Measurements from ENCODE around the gene DPM2. TPM values are rescaled to one million over a fixed set of nuclear protein-coding genes. Genes with fewer than 3 reads are reported as not detected.

DPM2 gene
- 10.2 and 11.0 TPM in 2 replicates for total RNA-seq

GRCh38 chr9:127937388-127938297 is at the start of gene DPM2:
Gene DPM2, minus strand, starts transcription at chr9:127937854. Its CDS starts 34 bp downstream, at chr9:127937820.

GRCh38 chr9:127980706-127981558 is 43.3 kb upstream of the DPM2 start, which contains the start of gene EEIG1:
Gene EEIG1, minus strand, starts transcription at chr9:127980989. Its CDS starts 852 bp downstream, at chr9:127980137.

GRCh38 chr9:127930231-127931091 is 7.2 kb downstream of the DPM2 start, which contains the start of gene PIP5KL1:
Gene PIP5KL1, minus strand, starts transcription at chr9:127930777. Its CDS starts 25 bp downstream, at chr9:127930752.

GRCh38 chr9:127916720-127917581 is 20.7 kb downstream of the DPM2 start, which contains the start of gene ST6GALNAC4:
Gene ST6GALNAC4, minus strand, starts transcription at chr9:127917041. Its CDS starts 622 bp downstream, at chr9:127916419.

GRCh38 chr9:127899128-127899943 is 38.3 kb downstream of the DPM2 start, which contains the start of gene ST6GALNAC6:
Gene ST6GALNAC6, minus strand, starts transcription at chr9:127899603. Its CDS starts 1,622 bp downstream, at chr9:127897981.

Other genes with a start within 250 kb of the DPM2 start
- gene CFAP157, start 230.9 kb downstream of the DPM2 start, total RNA-seq, result 0.16 TPM in 1 of 2 replicates, not detected in the other
- gene PTRH1, start 222.2 kb downstream of the DPM2 start, total RNA-seq, result 13.0 and 13.8 TPM in 2 replicates
- not detected in 2 replicates for gene TTC16, start 221.8 kb downstream of the DPM2 start, total RNA-seq
- gene TOR2A, start 202.6 kb downstream of the DPM2 start, total RNA-seq, result 3.8 and 4.7 TPM in 2 replicates
- under 0.01 and 0.36 TPM in 2 replicates for gene SH2D3C, start 159.2 kb downstream of the DPM2 start, total RNA-seq
- gene CDK9, start 151.8 kb downstream of the DPM2 start, total RNA-seq, result 53.1 and 57.9 TPM in 2 replicates
- gene FPGS, start 135.0 kb downstream of the DPM2 start, total RNA-seq, result 79.1 and 93.1 TPM in 2 replicates
- 28.9 and 33.0 TPM in 2 replicates for gene ENG, start 83.2 kb downstream of the DPM2 start, total RNA-seq
- gene AK1, start 60.2 kb downstream of the DPM2 start, total RNA-seq, result 62.8 and 85.4 TPM in 2 replicates
- 80.3 and 89.6 TPM in 2 replicates for gene ST6GALNAC6, start 38.3 kb downstream of the DPM2 start, total RNA-seq
- gene ST6GALNAC4, start 20.8 kb downstream of the DPM2 start, total RNA-seq, result 30.8 and 31.7 TPM in 2 replicates
- gene PIP5KL1, start 7.1 kb downstream of the DPM2 start, total RNA-seq, result 2.9 and 4.7 TPM in 2 replicates
- 15.6 and 17.2 TPM in 2 replicates for gene EEIG1, start 43.1 kb upstream of the DPM2 start, total RNA-seq
- gene NAIF1, start 129.5 kb upstream of the DPM2 start, total RNA-seq, result 13.0 and 13.8 TPM in 2 replicates
- gene SLC25A25, start 130.4 kb upstream of the DPM2 start, total RNA-seq, result 36.2 and 43.2 TPM in 2 replicates
- gene PTGES2, start 189.9 kb upstream of the DPM2 start, total RNA-seq, result 45.7 and 48.0 TPM in 2 replicates
- gene LCN2, start 211.6 kb upstream of the DPM2 start, total RNA-seq, result 0.32 TPM in 1 of 2 replicates, not detected in the other
- gene BBLN, start 222.4 kb upstream of the DPM2 start, total RNA-seq, result 24.2 and 27.6 TPM in 2 replicates

All from hair follicle dermal papilla cell (primary cell).